GM12878 (cell line): Measurements from ENCODE around the gene BUB1. TPM values are rescaled to one million over a fixed set of nuclear protein-coding genes. Genes with fewer than 3 reads are reported as not detected.

ENCODE experiments used
- ATAC-seq: fragments of 200-7000 bp; cut with Tn5 transposase; 3 replicates; pipeline ENCODE4 v1.9.1; 2020; ENCODE audit warnings: mild to moderate bottlenecking, moderate library complexity
- BruUV-seq: library from RNA; stranded (reverse); fragments of 400-500 nt; replicated peaks from 2 replicates; lab custom pipeline; 2021; lab: Mats Ljungman, UMichigan
- CTCF ChIA-PET: fragments of 300-600 bp; sonication (Branson Sonifier 250); formaldehyde crosslinking; extraction: SDS; loops from one replicate; lab custom pipeline; 2021; ENCODE audit warnings: inconsistent platforms; lab: Yijun Ruan, JAX
- POLR2A ChIA-PET: fragments of 350-600 bp; formaldehyde crosslinking; extraction: SDS; loops from one replicate; lab custom pipeline; 2021; ENCODE audit warnings: inconsistent platforms; lab: Charles Lee
- RAD21 ChIA-PET: fragments of 300-600 bp; sonication (Branson Sonifier 250); formaldehyde crosslinking; loops from one replicate; lab custom pipeline; 2023; ENCODE audit warnings: antibody characterized with exemption; ENCODE audit not compliant: unreplicated experiment; lab: Charles Lee
- SMC1A ChIA-PET: fragments of 300-600 bp; sonication (Branson Sonifier 250); formaldehyde crosslinking; loops from one replicate; lab custom pipeline; 2023; ENCODE audit not compliant: unreplicated experiment, uncharacterized antibody; lab: Charles Lee
- DNase-seq: peaks from one replicate; pipeline ENCODE4 v3.0.0-alpha.2; 2011; ENCODE audit warnings: low read depth, low spot score
- FAIRE-seq: peaks from 3 replicates; lab custom pipeline; 2011; peaks lifted over from hg19 to GRCh38; lab: Jason Lieb, UNC
- H2AFZ ChIP-seq: 2 replicates; pipeline ENCODE4 v1.6.0; 2011; ENCODE audit warnings: low read depth, low read length, control low read depth; ENCODE audit not compliant: control insufficient read depth
- H3K27ac ChIP-seq: 2 replicates; pipeline ENCODE4 v1.5.1; 2011; ENCODE audit warnings: control low read depth; ENCODE audit not compliant: control insufficient read depth, insufficient read depth
- H3K27me3 ChIP-seq, 2 experiments: replicated peaks in 1 of 2; 2 replicates each; pipeline versions ENCODE4 v1.6.0 to v1.6.1; 2011; ENCODE audit warnings: low read length in 1 of 2; ENCODE audit not compliant: control insufficient read depth in 2 of 2, insufficient read depth in 2 of 2
- H3K36me3 ChIP-seq, 2 experiments: 2 replicates each; pipeline ENCODE4 v1.5.1; 2011; ENCODE audit warnings: low read length in 1 of 2; ENCODE audit not compliant: control insufficient read depth in 2 of 2, insufficient read depth in 2 of 2
- H3K4me1 ChIP-seq: 2 replicates; pipeline ENCODE4 v1.6.1; 2011; ENCODE audit warnings: mild to moderate bottlenecking, low read length, moderate library complexity, mixed read lengths; ENCODE audit not compliant: control insufficient read depth, insufficient read depth
- H3K4me2 ChIP-seq: 2 replicates; pipeline ENCODE4 v1.6.0; 2011; ENCODE audit warnings: control low read depth; ENCODE audit not compliant: control insufficient read depth, insufficient read depth
- H3K4me3 ChIP-seq: fragments of 200-600 bp; sonication (generic); 2 replicates; pipeline ENCODE4 v1.5.1; 2016
- H3K79me2 ChIP-seq: 2 replicates; pipeline ENCODE4 v1.6.0; 2011; ENCODE audit warnings: low read length; ENCODE audit not compliant: control insufficient read depth, insufficient read depth
- H3K9ac ChIP-seq: 2 replicates; pipeline ENCODE4 v1.8.0; 2011; ENCODE audit warnings: low read length, control low read depth, mixed read lengths; ENCODE audit not compliant: control insufficient read depth, insufficient read depth
- H3K9me3 ChIP-seq: replicated peaks from 3 replicates; pipeline ENCODE4 v1.5.1; 2011; ENCODE audit warnings: mild to moderate bottlenecking, low read length; ENCODE audit not compliant: control insufficient read depth, insufficient read depth
- H4K20me1 ChIP-seq: 2 replicates; pipeline ENCODE4 v1.6.0; 2011; ENCODE audit not compliant: control insufficient read depth, insufficient read depth
- BMI1 ChIP-seq: fragments of 450-650 bp; IDR thresholded peaks from 2 replicates; pipeline ENCODE4 v1.6.1; 2016; ENCODE audit warnings: mild to moderate bottlenecking, moderate library complexity, borderline replicate concordance
- EGR1 ChIP-seq, 2 experiments: IDR thresholded peaks; 1 replicate in 1 of 2; 2 replicates in 1 of 2; pipeline ENCODE4 v1.6.1; 2011 to 2012; ENCODE audit warnings: low read depth in 2 of 2, low read length in 2 of 2, borderline replicate concordance in 1 of 2, mild to moderate bottlenecking in 1 of 2, moderate library complexity in 1 of 2
- IRF5 ChIP-seq: fragments of 450-650 bp; IDR thresholded peaks from 2 replicates; pipeline ENCODE4 v1.6.1; 2017; ENCODE audit warnings: borderline replicate concordance
- NFXL1 ChIP-seq: fragments of 450-650 bp; IDR thresholded peaks from 2 replicates; pipeline ENCODE4 v1.6.1; 2017; ENCODE audit warnings: antibody characterized with exemption, mild to moderate bottlenecking, borderline replicate concordance
- NR2C2 ChIP-seq: IDR thresholded peaks from 2 replicates; pipeline ENCODE4 v1.6.1; 2011; ENCODE audit warnings: borderline replicate concordance, low read depth; ENCODE audit not compliant: control insufficient read depth, insufficient read length
- PBX3 ChIP-seq: IDR thresholded peaks from 2 replicates; pipeline ENCODE4 v1.6.1; 2011; ENCODE audit warnings: mild to moderate bottlenecking, low read depth, low read length, moderate library complexity; ENCODE audit not compliant: insufficient replicate concordance
- POLR2A ChIP-seq: IDR thresholded peaks from 2 replicates; pipeline ENCODE4 v1.6.1; 2011; ENCODE audit warnings: low read depth, mild to moderate bottlenecking, low read length
- POLR2AphosphoS5 ChIP-seq: IDR thresholded peaks from 2 replicates; pipeline ENCODE4 v1.6.1; 2011; ENCODE audit warnings: mild to moderate bottlenecking, low read length, inconsistent platforms
- SMAD1 ChIP-seq: fragments of 450-650 bp; IDR thresholded peaks from 2 replicates; pipeline ENCODE4 v1.6.1; 2018; ENCODE audit warnings: mild to moderate bottlenecking, low read depth; ENCODE audit not compliant: partially characterized antibody
- SPI1 ChIP-seq: IDR thresholded peaks from 2 replicates; pipeline ENCODE4 v1.6.1; 2011; ENCODE audit warnings: low read depth, mild to moderate bottlenecking, low read length, moderate library complexity, borderline replicate concordance; ENCODE audit not compliant: insufficient read depth
- ZBED1 ChIP-seq: IDR thresholded peaks from 2 replicates; pipeline ENCODE4 v1.6.1; 2016; ENCODE audit warnings: borderline replicate concordance
- WGBS: methylation state at CpG from one replicate; pipeline ENCODE4 v1.1.6; 2016; ENCODE audit warnings: low lambda C conversion rate; ENCODE audit not compliant: insufficient replicate concordance, insufficient coverage; ENCODE audit errors: missing lambda C conversion rate; 5-methylcytosine and 5-hydroxymethylcytosine counted together
- in situ Hi-C: fragments of 300-500 bp; cut with MboI; formaldehyde crosslinking; loops from 9 replicates; pipeline ENCODE4 v1.14.3; 2018; ENCODE audit warnings: mixed read lengths
- intact Hi-C: fragments of 100-400 bp; cut with micrococcal nuclease; formaldehyde crosslinking; loops from one replicate; pipeline ENCODE4 v1.14.2; 2022; ENCODE audit not compliant: unreplicated experiment
- polyA plus RNA-seq, 11 experiments: library from polyadenylated mRNA; depleted of rRNA in 4 of 11; unstranded in 6 of 11; stranded (reverse) in 5 of 11; fragments of >200 nt; fragmentation: Nextera tagmentation in 4 of 11; fragmentation: Illumina TruSeq in 1 of 11; extraction: Ambion mirVana in 4 of 11; extraction: Trizol in 1 of 11; gene quantifications; 1 replicate in 1 of 11; 2 replicates in 10 of 11; pipeline versions ENCODE4 v1.2.1 to v1.2.3, GENCODE V29; 2011 to 2016; ENCODE audit warnings: inconsistent platforms in 2 of 11, missing spikeins in 2 of 11, low read depth in 1 of 11
- total RNA-seq, 4 experiments: library from RNA; depleted of rRNA in 3 of 4; stranded (reverse); fragments of >200 nt in 3 of 4; fragmentation: Illumina TruSeq in 1 of 4; extraction: Trizol in 1 of 4; gene quantifications; 2 replicates each; pipeline versions ENCODE4 v1.2.1 to v1.2.3, GENCODE V29; 2013 to 2021
- TF ChIP-seq, protein P1 (sequence below): fragments of 450-650 bp; IDR thresholded peaks from 2 replicates; pipeline ENCODE4 v1.6.1; 2014; ENCODE audit warnings: mild to moderate bottlenecking
- TF ChIP-seq, protein P2 (sequence below): fragments of 450-650 bp; IDR thresholded peaks from 2 replicates; pipeline ENCODE4 v1.6.1; 2016; ENCODE audit warnings: mild to moderate bottlenecking

Gene BUB1
- total and polyA plus RNA-seq, 10 of the 15 experiments (the other 5 are each of a cell fraction or from before 2014, with no cell fraction given): 52.4 to 142 (median 88.9) TPM

GRCh38 chr2:110655701-110656100 lies 22.2 kb downstream of the BUB1 start:
- RAD21 ChIA-PET: no interaction called here
- ATAC-seq: no peak
- no peak overlapping the region for H3K4me2 ChIP-seq
- H3K4me1 ChIP-seq: no peaks in the 10 kb centered on the region
- WGBS: 22% methylated on average over 2 of the region's 2 CpGs
- POLR2A ChIA-PET: interaction anchor here (1.1 kb wide), 1 partner anchor 19 kb away, joined by 3 read pairs; no protein-coding TSS in a partner anchor
- no peak for DNase-seq
- H3K4me3 ChIP-seq: no peak overlapping the region
- no peaks in the 10 kb centered on the region for H3K79me2 ChIP-seq
- H2AFZ ChIP-seq: no peak overlapping the region
- no peaks in the 10 kb centered on the region for H3K9me3 ChIP-seq
- H3K9ac ChIP-seq: no peak overlapping the region
- H3K36me3 ChIP-seq: peaks cover 7 to 57% of the 10 kb centered on the region in 2 experiments
- no peak overlapping the region for H3K27ac ChIP-seq
- intact Hi-C loops (no loop called here), in situ Hi-C loops (no loop called here)
- SMC1A ChIA-PET: interaction anchor here (1.2 to 1.6 kb wide), 2 partner anchors 12 to 100 kb away, joined by 3 to 5 read pairs; no protein-coding TSS in a partner anchor
- CTCF ChIA-PET: no interaction called here
- no peak for FAIRE-seq
- TF ChIP-seq SPI1: peak; percentile 37; the same call in 1 of the 2 replicates
- TF ChIP-seq POLR2A: no peak
- no peak for TF ChIP-seq EGR1 (IDR thresholded peaks at IDR 0.05; ENCODE audit: borderline replicate concordance in 1 of 2, low read depth in 2 of 2, low read length in 2 of 2)
- H4K20me1 ChIP-seq: no peaks in the 10 kb centered on the region
- no peaks in the 10 kb centered on the region for H3K27me3 ChIP-seq
- no TSS peak for BruUV-seq

DNA sequence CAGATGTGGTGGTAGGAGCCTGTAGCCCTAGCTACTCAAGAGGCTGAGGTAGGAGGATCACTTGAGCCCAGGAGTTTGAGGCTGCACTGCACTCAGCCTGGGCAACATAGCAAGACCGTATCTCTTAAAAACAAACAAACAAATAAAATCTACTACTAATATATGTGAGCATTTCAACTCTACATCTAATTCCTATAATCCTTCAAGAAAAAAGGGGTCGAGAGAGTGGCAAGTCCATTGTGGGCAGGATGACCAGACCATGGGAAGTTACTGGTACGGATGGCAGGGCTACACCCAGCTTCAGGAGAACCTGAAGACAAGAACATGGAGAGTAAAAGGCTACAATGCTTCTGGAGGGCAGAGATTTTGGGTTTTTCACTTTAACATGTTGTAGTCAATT lies 24.0 kb downstream of the BUB1 start:
- H3K4me3 ChIP-seq: no peak overlapping the region
- H3K27ac ChIP-seq: no peak overlapping the region
- H2AFZ ChIP-seq: no peak overlapping the region
- ChIA-PET CTCF (no interaction called here), SMC1A (interaction anchor here (1.7 kb wide), 1 partner anchor 101 kb away, joined by 3 read pairs; no protein-coding TSS in a partner anchor), RAD21 (no interaction called here), POLR2A (no interaction called here)
- in situ Hi-C loops (no loop called here), intact Hi-C loops (no loop called here)
- FAIRE-seq (no peak), ATAC-seq (no peak), DNase-seq (no peak)
- H3K4me2 ChIP-seq: no peak overlapping the region
- WGBS: 98% methylated on average over 3 of the region's 3 CpGs
- H3K79me2 ChIP-seq: no peaks in the 10 kb centered on the region
- no TSS peak for BruUV-seq
- H3K9me3 ChIP-seq: no peaks in the 10 kb centered on the region
- H3K36me3 ChIP-seq: peaks cover 6 to 55% of the 10 kb centered on the region in 2 experiments
- no peak overlapping the region for H3K9ac ChIP-seq
- H4K20me1 ChIP-seq: no peaks in the 10 kb centered on the region
- no peaks in the 10 kb centered on the region for H3K27me3 ChIP-seq
- no peaks in the 10 kb centered on the region for H3K4me1 ChIP-seq
- TF ChIP-seq SMAD1 (no peak), ZBED1 (no peak), IRF5 (no peak), PBX3 (no peak), NR2C2 (no peak), NFXL1 (no peak), BMI1 (no peak), POLR2AphosphoS5 (no peak)
- TF ChIP-seq, protein P1, sequence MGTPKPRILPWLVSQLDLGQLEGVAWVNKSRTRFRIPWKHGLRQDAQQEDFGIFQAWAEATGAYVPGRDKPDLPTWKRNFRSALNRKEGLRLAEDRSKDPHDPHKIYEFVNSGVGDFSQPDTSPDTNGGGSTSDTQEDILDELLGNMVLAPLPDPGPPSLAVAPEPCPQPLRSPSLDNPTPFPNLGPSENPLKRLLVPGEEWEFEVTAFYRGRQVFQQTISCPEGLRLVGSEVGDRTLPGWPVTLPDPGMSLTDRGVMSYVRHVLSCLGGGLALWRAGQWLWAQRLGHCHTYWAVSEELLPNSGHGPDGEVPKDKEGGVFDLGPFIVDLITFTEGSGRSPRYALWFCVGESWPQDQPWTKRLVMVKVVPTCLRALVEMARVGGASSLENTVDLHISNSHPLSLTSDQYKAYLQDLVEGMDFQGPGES: no peak
- TF ChIP-seq, protein P2, sequence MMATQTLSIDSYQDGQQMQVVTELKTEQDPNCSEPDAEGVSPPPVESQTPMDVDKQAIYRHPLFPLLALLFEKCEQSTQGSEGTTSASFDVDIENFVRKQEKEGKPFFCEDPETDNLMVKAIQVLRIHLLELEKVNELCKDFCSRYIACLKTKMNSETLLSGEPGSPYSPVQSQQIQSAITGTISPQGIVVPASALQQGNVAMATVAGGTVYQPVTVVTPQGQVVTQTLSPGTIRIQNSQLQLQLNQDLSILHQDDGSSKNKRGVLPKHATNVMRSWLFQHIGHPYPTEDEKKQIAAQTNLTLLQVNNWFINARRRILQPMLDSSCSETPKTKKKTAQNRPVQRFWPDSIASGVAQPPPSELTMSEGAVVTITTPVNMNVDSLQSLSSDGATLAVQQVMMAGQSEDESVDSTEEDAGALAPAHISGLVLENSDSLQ: no peak
